OCI-LY3 (cell line): ENCODE measurements around the gene KDM3B.

Experiments
- H2AFZ ChIP-seq: fragments of 200-600, 300-600 bp; shearing (Covaris generic); 2 replicates; pipeline ENCODE4 v1.6.0; 2014; ENCODE audit warnings: antibody characterized with exemption, low read depth, low read length
- H3K27ac ChIP-seq: fragments of 200-600, 300-600 bp; sonication (generic); 2 replicates; pipeline ENCODE4 v1.5.1; 2014; ENCODE audit warnings: mild to moderate bottlenecking, low read length, moderate library complexity, mixed read lengths
- H3K27me3 ChIP-seq: fragments of 200-600, 300-600 bp; sonication (generic); 2 replicates; pipeline ENCODE4 v1.6.1; 2014; ENCODE audit warnings: low read depth, low read length, mixed read lengths
- H3K36me3 ChIP-seq: fragments of 200-600, 300-600 bp; sonication (generic); replicated peaks from 2 replicates; pipeline ENCODE3; 2014; ENCODE audit warnings: low read depth, low read length, mixed read lengths
- H3K4me1 ChIP-seq: fragments of 300-600, 200-600 bp; sonication (generic); 2 replicates; pipeline ENCODE4 v1.6.1; 2014; ENCODE audit warnings: low read length, mixed read lengths
- H3K4me2 ChIP-seq: fragments of 200-600, 300-600 bp; sonication (generic); 2 replicates; pipeline ENCODE4 v1.6.1; 2014; ENCODE audit warnings: low read length, mixed read lengths
- H3K4me3 ChIP-seq: fragments of 300-600, 200-600 bp; sonication (generic); 2 replicates; pipeline ENCODE4 v1.5.1; 2014; ENCODE audit warnings: antibody characterized with exemption, mild to moderate bottlenecking, low read length, moderate library complexity
- H3K79me2 ChIP-seq: fragments of 300-600, 200-600 bp; shearing (Covaris generic); 2 replicates; pipeline ENCODE4 v1.6.1; 2014; ENCODE audit warnings: mild to moderate bottlenecking, low read length, mixed read lengths
- H3K9ac ChIP-seq: fragments of 300-600, 200-600 bp; shearing (Covaris generic); 2 replicates; pipeline ENCODE4 v1.6.0; 2014; ENCODE audit warnings: mild to moderate bottlenecking, low read length, moderate library complexity
- H3K9me3 ChIP-seq: fragments of 200-600, 300-600 bp; shearing (Covaris generic); 2 replicates; pipeline ENCODE4 v1.6.1; 2014; ENCODE audit warnings: low read length, mixed read lengths; ENCODE audit not compliant: insufficient read depth
- H4K20me1 ChIP-seq: fragments of 200-600, 300-600 bp; sonication (generic); 2 replicates; pipeline ENCODE4 v1.6.1; 2016; ENCODE audit warnings: low read length, mixed read lengths; ENCODE audit not compliant: insufficient read depth
- EZH2phosphoT487 ChIP-seq: fragments of 200-600 bp; shearing (Covaris generic); IDR thresholded peaks from 2 replicates; pipeline ENCODE4 v1.6.1; 2018; ENCODE audit warnings: antibody characterized with exemption, mixed run types, low read depth
- TF ChIP-seq, protein P1 (sequence below): fragments of 200-600, 300-600 bp; sonication (generic); IDR thresholded peaks from 2 replicates; pipeline ENCODE4 v1.5.1; 2014; ENCODE audit warnings: antibody characterized with exemption, low read length, low read depth

KDM3B gene

DNA sequence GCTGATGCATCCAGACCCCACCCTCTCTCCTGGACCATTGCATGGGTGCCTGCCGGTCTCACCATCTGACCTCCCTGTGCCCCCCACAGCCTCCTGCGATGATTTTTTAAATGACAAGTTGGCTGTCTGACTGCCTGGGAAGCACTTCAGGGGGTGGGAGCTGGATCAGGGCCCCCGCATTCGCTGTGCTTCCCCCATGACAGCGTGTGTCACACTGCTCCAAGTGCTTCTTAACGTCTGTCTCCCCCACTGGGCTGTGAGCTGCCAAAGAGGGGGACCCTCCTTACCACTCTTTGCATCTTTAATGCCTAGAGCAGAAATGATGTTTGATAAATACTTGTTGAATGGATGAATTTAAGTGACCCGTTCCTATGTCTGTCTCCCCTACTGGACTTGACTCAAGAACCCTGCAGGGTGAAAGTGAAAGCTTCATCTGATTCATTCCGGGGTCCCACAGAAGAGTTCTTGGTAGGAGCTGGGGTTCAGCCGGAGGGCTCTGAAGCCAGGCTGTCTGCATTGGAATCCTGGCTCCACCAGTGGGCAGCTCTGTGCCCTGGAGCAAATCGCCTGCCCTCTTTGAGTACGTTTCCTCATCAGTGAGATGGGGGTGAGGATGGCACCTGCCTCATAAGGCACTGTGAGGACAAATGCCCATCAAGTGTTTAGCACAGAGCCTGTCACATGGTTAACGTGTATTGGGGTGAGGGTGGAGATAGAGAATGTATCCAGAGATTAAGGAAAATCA lies 105.2 kb downstream of the KDM3B start:
- Histone ChIP-seq H3K27me3 (no peaks in the 10 kb centered on the region), H3K4me1 (peaks cover 11% of the 10 kb centered on the region), H3K4me2 (no peak overlapping the region), H3K27ac (no peak overlapping the region), H3K36me3 (no peaks in the 10 kb centered on the region), H3K9ac (no peak overlapping the region), H3K9me3 (no peaks in the 10 kb centered on the region), H2AFZ (no peak overlapping the region), H4K20me1 (no peaks in the 10 kb centered on the region), H3K79me2 (no peaks in the 10 kb centered on the region), H3K4me3 (no peak overlapping the region)
- TF ChIP-seq, protein P1, sequence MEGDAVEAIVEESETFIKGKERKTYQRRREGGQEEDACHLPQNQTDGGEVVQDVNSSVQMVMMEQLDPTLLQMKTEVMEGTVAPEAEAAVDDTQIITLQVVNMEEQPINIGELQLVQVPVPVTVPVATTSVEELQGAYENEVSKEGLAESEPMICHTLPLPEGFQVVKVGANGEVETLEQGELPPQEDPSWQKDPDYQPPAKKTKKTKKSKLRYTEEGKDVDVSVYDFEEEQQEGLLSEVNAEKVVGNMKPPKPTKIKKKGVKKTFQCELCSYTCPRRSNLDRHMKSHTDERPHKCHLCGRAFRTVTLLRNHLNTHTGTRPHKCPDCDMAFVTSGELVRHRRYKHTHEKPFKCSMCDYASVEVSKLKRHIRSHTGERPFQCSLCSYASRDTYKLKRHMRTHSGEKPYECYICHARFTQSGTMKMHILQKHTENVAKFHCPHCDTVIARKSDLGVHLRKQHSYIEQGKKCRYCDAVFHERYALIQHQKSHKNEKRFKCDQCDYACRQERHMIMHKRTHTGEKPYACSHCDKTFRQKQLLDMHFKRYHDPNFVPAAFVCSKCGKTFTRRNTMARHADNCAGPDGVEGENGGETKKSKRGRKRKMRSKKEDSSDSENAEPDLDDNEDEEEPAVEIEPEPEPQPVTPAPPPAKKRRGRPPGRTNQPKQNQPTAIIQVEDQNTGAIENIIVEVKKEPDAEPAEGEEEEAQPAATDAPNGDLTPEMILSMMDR = no peak
- TF ChIP-seq EZH2phosphoT487 = no peak

DNA sequence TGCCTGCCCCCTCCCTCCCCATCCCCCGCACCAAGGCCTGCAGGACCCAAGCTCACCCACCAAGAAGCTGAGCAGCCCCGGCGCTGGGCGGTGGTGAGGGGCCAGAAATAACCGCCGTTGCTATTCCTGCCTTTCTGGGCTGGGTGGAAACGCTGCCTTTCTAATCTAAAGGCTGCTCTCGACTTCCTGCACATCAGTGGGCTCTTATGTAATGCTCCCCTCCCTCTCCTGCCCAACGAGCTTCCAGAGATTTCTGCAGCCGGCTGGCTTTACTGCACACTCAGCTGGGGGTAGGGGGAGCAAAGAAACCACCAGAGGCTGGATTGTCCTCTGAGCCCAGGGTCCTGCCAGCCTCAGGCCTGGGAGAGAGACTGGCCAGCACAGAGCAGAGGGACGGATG lies 105.9 kb downstream of the KDM3B start:
- H3K79me2 ChIP-seq = no peaks in the 10 kb centered on the region
- TF ChIP-seq, protein P1 = no peak
- TF ChIP-seq EZH2phosphoT487 = no peak
- no peak overlapping the region for H3K27ac ChIP-seq
- no peak overlapping the region for H3K9ac ChIP-seq
- H2AFZ ChIP-seq = no peak overlapping the region
- no peaks in the 10 kb centered on the region for H3K27me3 ChIP-seq
- no peak overlapping the region for H3K4me3 ChIP-seq
- H3K9me3 ChIP-seq = no peaks in the 10 kb centered on the region
- peaks cover 11% of the 10 kb centered on the region for H3K4me1 ChIP-seq
- H4K20me1 ChIP-seq = no peaks in the 10 kb centered on the region
- no peaks in the 10 kb centered on the region for H3K36me3 ChIP-seq
- no peak overlapping the region for H3K4me2 ChIP-seq

DNA sequence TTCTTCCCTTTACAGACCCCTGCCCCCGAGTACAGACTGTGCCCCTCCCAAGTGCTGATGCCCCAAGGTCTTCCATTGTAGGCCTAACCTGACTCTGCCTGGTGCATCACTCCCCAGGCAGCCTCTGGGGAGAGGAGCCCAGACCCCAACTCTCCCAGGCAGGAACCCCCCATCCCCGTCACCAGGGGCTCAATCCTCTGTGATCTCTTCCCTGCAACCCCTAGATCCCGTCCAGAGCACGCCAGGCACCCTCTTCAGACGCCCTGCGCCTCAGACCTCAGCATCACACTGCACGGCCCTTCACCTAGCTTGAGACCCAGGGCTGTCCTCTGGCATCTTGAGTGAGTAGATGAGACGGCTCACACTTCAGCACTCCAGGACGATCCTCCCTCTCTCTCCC lies 106.4 kb downstream of the KDM3B start:
- Histone ChIP-seq H3K4me3 (no peak overlapping the region), H3K4me1 (peaks cover 11% of the 10 kb centered on the region), H3K27ac (no peak overlapping the region), H3K9me3 (no peaks in the 10 kb centered on the region), H3K36me3 (no peaks in the 10 kb centered on the region), H3K79me2 (no peaks in the 10 kb centered on the region), H3K27me3 (no peaks in the 10 kb centered on the region), H4K20me1 (no peaks in the 10 kb centered on the region), H2AFZ (peak overlapping the region; percentile 81; the same call in 1 of the 2 replicates), H3K9ac (no peak overlapping the region), H3K4me2 (no peak overlapping the region)
- TF ChIP-seq EZH2phosphoT487 = no peak
- TF ChIP-seq, protein P1 = no peak

DNA sequence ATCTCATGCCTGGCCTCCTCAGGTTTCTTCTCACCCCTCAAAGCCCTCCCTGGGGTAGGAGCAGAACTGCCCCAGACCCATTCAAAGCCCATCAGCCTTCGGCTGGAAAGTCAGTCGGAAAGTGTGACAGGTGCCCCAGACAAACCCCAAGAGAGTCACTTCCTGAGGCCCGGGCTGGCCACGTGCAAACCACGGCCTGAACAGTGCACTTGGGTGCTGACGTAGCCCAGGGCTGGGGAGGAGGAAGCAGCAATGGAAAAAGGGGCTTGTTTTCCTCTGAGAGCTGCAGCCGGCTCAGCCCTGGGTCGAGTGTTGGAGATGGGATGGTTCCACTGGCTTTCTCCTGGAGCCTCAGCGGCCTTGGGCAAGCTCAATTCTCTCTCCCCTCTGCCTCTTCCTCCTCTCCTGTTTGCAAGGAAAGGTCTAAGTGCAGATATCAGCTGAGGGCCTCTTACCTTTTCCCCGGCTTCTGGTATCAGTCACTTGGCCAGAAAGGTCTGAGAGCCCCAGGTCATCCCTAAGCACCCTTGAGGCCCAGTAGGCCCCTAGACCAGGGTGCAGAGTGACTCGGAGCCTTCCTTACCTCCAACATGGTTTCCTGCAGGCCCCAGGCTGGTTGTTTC lies 106.9 kb downstream of the KDM3B start:
- Histone ChIP-seq H2AFZ (peak overlapping the region; percentile 81; the same call in 1 of the 2 replicates), H3K4me1 (peaks cover 11% of the 10 kb centered on the region), H3K27me3 (no peaks in the 10 kb centered on the region), H4K20me1 (no peaks in the 10 kb centered on the region), H3K79me2 (no peaks in the 10 kb centered on the region), H3K27ac (no peak overlapping the region), H3K9me3 (no peaks in the 10 kb centered on the region), H3K4me3 (no peak overlapping the region), H3K4me2 (0 out of 2 replicates have a peak overlapping the region, but pooled peaks have one; percentile 9), H3K36me3 (no peaks in the 10 kb centered on the region), H3K9ac (no peak overlapping the region)
- TF ChIP-seq EZH2phosphoT487 = no peak
- TF ChIP-seq, protein P1 = no peak
